Hematopoietic multipotent progenitor cell treated with erythropoietin and hydrocortisone succinate and interleukin-3 and kit ligand, for 15 days (in vitro differentiated cells): ENCODE results near the gene KIF4A.
"Not testable (repeated sequence)": the region's sequence is repeated elsewhere in the genome, so short reads cannot be mapped to it uniquely, and the experiment has no call there.

Experiments used
- DNase-seq: peaks from one replicate; pipeline ENCODE4 v3.0.0-alpha.2; 2015; ENCODE audit warnings: low spot score

KIF4A gene

GRCh38 chrX:70292788-70293187, 2.9 kb downstream of the KIF4A start:
- DNase-seq, result no peak

- DNase-seq, result no peak
Measured at GRCh38 chrX:70293621-70294020, 3.7 kb downstream of the KIF4A start.

- no peak for DNase-seq
Measured at GRCh38 chrX:70301716-70302115, 11.8 kb downstream of the KIF4A start.

GRCh38 chrX:70313503-70313902, 23.6 kb downstream of the KIF4A start:
- DNase-seq, result no peak

- no peak for DNase-seq
Measured at GRCh38 chrX:70322784-70323183, 32.9 kb downstream of the KIF4A start.

- DNase-seq, result not testable (repeated sequence)
Measured at GRCh38 chrX:70323628-70324027, 33.7 kb downstream of the KIF4A start.

- no peak for DNase-seq
Measured at GRCh38 chrX:70324326-70324725, 34.4 kb downstream of the KIF4A start.

GRCh38 chrX:70331161-70331560, 41.3 kb downstream of the KIF4A start:
- no peak for DNase-seq

- DNase-seq, result no peak
Measured at GRCh38 chrX:70332600-70332999, 42.7 kb downstream of the KIF4A start.

GRCh38 chrX:70336767-70337166, 46.9 kb downstream of the KIF4A start:
- no peak for DNase-seq

GRCh38 chrX:70338290-70338689, 48.4 kb downstream of the KIF4A start:
- DNase-seq, result no peak

- DNase-seq, result no peak
Measured at GRCh38 chrX:70343435-70343834, 53.5 kb downstream of the KIF4A start.

GRCh38 chrX:70346418-70347070, 56.6 kb downstream of the KIF4A start:
- no peak for DNase-seq

- DNase-seq, result not testable (repeated sequence)
Measured at GRCh38 chrX:70348825-70349224, 58.9 kb downstream of the KIF4A start.

GRCh38 chrX:70349367-70350125, 59.6 kb downstream of the KIF4A start:
- DNase-seq, result not testable (repeated sequence)

GRCh38 chrX:70352496-70352895, 62.6 kb downstream of the KIF4A start:
- DNase-seq, result no peak

- no peak for DNase-seq
Measured at GRCh38 chrX:70353514-70353913, 63.6 kb downstream of the KIF4A start.

- DNase-seq, result no peak
Measured at GRCh38 chrX:70354716-70355115, 64.8 kb downstream of the KIF4A start.

GRCh38 chrX:70359458-70359857, 69.6 kb downstream of the KIF4A start:
- DNase-seq, result no peak

- DNase-seq, result no peak
Measured at GRCh38 chrX:70360366-70360765, 70.5 kb downstream of the KIF4A start.

- not testable (repeated sequence) for DNase-seq
Measured at GRCh38 chrX:70368731-70369130, 78.8 kb downstream of the KIF4A start.

- no peak for DNase-seq
Measured at GRCh38 chrX:70386235-70386634, 96.3 kb downstream of the KIF4A start.

- no peak for DNase-seq
Measured at GRCh38 chrX:70398899-70399298, 109.0 kb downstream of the KIF4A start.

GRCh38 chrX:70400181-70400580, 110.3 kb downstream of the KIF4A start:
- not testable (repeated sequence) for DNase-seq
